HEK293 (cell line): ENCODE measurements around the gene BMP10.

Source experiments
- CTCF ChIA-PET: fragments of 350-600 bp; formaldehyde crosslinking; extraction: SDS; loops from one replicate; lab custom pipeline; 2021; ENCODE audit warnings: antibody characterized with exemption; lab: Yijun Ruan, JAX
- POLR2A ChIA-PET: fragments of 300-600 bp; formaldehyde crosslinking; extraction: SDS; loops from one replicate; lab custom pipeline; 2020; ENCODE audit warnings: antibody characterized with exemption, inconsistent platforms; lab: Yijun Ruan, JAX
- H3K27ac ChIP-seq: fragments of 200-500 bp; sonication (Bioruptor generic); 2 replicates; pipeline ENCODE4 v1.5.1; 2014; ENCODE audit warnings: low read depth, low read length, control low read depth, inconsistent platforms; ENCODE audit errors: extremely low read depth
- H3K36me3 ChIP-seq, 2 experiments: fragments of 200-500 bp in 1 of 2; sonication (Bioruptor generic) in 1 of 2; 1 replicate in 1 of 2; 2 replicates in 1 of 2; pipeline ENCODE4 v1.5.1; 2014 to 2017; ENCODE audit warnings: inconsistent platforms in 2 of 2, low read length in 2 of 2; ENCODE audit not compliant: control insufficient read depth in 2 of 2, insufficient read depth in 1 of 2
- H3K4me1 ChIP-seq: fragments of 200-500 bp; sonication (Bioruptor generic); 2 replicates; pipeline ENCODE4 v1.5.1; 2014; ENCODE audit warnings: mild to moderate bottlenecking, low read length, inconsistent platforms; ENCODE audit not compliant: control insufficient read depth, insufficient read depth
- H3K4me3 ChIP-seq: 2 replicates; pipeline ENCODE4 v1.5.1; 2011; ENCODE audit warnings: low read depth, mild to moderate bottlenecking, control low read depth, low read length, moderate library complexity
- H3K9me3 ChIP-seq: fragments of 200-500 bp; sonication (Bioruptor generic); 2 replicates; pipeline ENCODE4 v1.5.1; 2014; ENCODE audit warnings: low read depth, low read length, inconsistent platforms; ENCODE audit not compliant: control insufficient read depth, insufficient read depth
- BCL11A ChIP-seq: fragments of 450-650 bp; formaldehyde crosslinking; IDR thresholded peaks from 2 replicates; pipeline ENCODE4 v1.5.1; 2016; ENCODE audit warnings: low read depth, missing biosample characterization, missing genetic modification characterization
- BCL11B ChIP-seq: fragments of 450-650 bp; formaldehyde crosslinking; IDR thresholded peaks from 2 replicates; pipeline ENCODE4 v1.5.1; 2016; ENCODE audit warnings: low read depth, missing biosample characterization, missing genetic modification characterization
- CTCF ChIP-seq: fragments of 450-650 bp; formaldehyde crosslinking; IDR thresholded peaks from 2 replicates; pipeline ENCODE4 v1.5.1; 2016; ENCODE audit warnings: missing biosample characterization, missing genetic modification characterization
- ZBTB10 ChIP-seq: fragments of 450-650 bp; formaldehyde crosslinking; IDR thresholded peaks from 2 replicates; pipeline ENCODE4 v1.5.1; 2016; ENCODE audit warnings: missing biosample characterization, missing genetic modification characterization
- ZBTB20 ChIP-seq: fragments of 450-650 bp; formaldehyde crosslinking; IDR thresholded peaks from 2 replicates; pipeline ENCODE4 v1.5.1; 2016; ENCODE audit warnings: missing biosample characterization, missing genetic modification characterization
- ZFP37 ChIP-seq: fragments of 450-650 bp; formaldehyde crosslinking; IDR thresholded peaks from 2 replicates; pipeline ENCODE4 v1.5.1; 2016; ENCODE audit warnings: missing biosample characterization, missing genetic modification characterization
- ZNF146 ChIP-seq: fragments of 450-650 bp; formaldehyde crosslinking; IDR thresholded peaks from 2 replicates; pipeline ENCODE4 v1.5.1; 2016; ENCODE audit warnings: missing biosample characterization, missing genetic modification characterization
- ZNF155 ChIP-seq: fragments of 450-650 bp; formaldehyde crosslinking; IDR thresholded peaks from 2 replicates; pipeline ENCODE4 v1.5.1; 2016; ENCODE audit warnings: missing biosample characterization, missing genetic modification characterization
- ZNF239 ChIP-seq: fragments of 450-650 bp; formaldehyde crosslinking; IDR thresholded peaks from 2 replicates; pipeline ENCODE4 v1.5.1; 2016; ENCODE audit warnings: missing biosample characterization, missing genetic modification characterization
- ZNF292 ChIP-seq: fragments of 450-650 bp; formaldehyde crosslinking; IDR thresholded peaks from 2 replicates; pipeline ENCODE4 v1.5.1; 2016; ENCODE audit warnings: low read depth, missing biosample characterization, missing genetic modification characterization, borderline replicate concordance
- ZNF350 ChIP-seq: fragments of 450-650 bp; formaldehyde crosslinking; IDR thresholded peaks from 2 replicates; pipeline ENCODE4 v1.5.0; 2017; ENCODE audit warnings: missing biosample characterization, mild to moderate bottlenecking, missing genetic modification characterization
- ZNF48 ChIP-seq: fragments of 450-650 bp; formaldehyde crosslinking; IDR thresholded peaks from 2 replicates; pipeline ENCODE4 v1.5.1; 2016; ENCODE audit warnings: missing biosample characterization, missing genetic modification characterization
- ZNF555 ChIP-seq: fragments of 450-650 bp; formaldehyde crosslinking; conservative IDR thresholded peaks from 2 replicates; pipeline ENCODE4 v1.5.1; 2017; ENCODE audit warnings: missing biosample characterization, mild to moderate bottlenecking, missing genetic modification characterization, inconsistent platforms
- ZNF639 ChIP-seq: fragments of 450-650 bp; formaldehyde crosslinking; IDR thresholded peaks from 2 replicates; pipeline ENCODE4 v1.5.1; 2016; ENCODE audit warnings: missing biosample characterization, missing genetic modification characterization
- ZNF658 ChIP-seq: fragments of 450-650 bp; formaldehyde crosslinking; IDR thresholded peaks from 2 replicates; pipeline ENCODE4; 2016; ENCODE audit warnings: missing biosample characterization, missing genetic modification characterization
- ZNF692 ChIP-seq: fragments of 450-650 bp; formaldehyde crosslinking; IDR thresholded peaks from 2 replicates; pipeline ENCODE4 v1.5.1; 2016; ENCODE audit warnings: missing biosample characterization, missing genetic modification characterization
- ZNF747 ChIP-seq: fragments of 450-650 bp; formaldehyde crosslinking; IDR thresholded peaks from 2 replicates; pipeline ENCODE4 v1.5.1; 2016; ENCODE audit warnings: missing biosample characterization, missing genetic modification characterization
- ZNF768 ChIP-seq: fragments of 450-650 bp; formaldehyde crosslinking; IDR thresholded peaks from 2 replicates; pipeline ENCODE4 v1.5.1; 2018; ENCODE audit warnings: missing biosample characterization, mild to moderate bottlenecking, missing genetic modification characterization
- ZNF791 ChIP-seq: fragments of 450-650 bp; formaldehyde crosslinking; IDR thresholded peaks from 2 replicates; pipeline ENCODE4 v1.5.1; 2016; ENCODE audit warnings: missing biosample characterization, missing genetic modification characterization
- ZNF830 ChIP-seq: fragments of 450-650 bp; IDR thresholded peaks from 2 replicates; pipeline ENCODE4 v1.5.0; 2018; ENCODE audit warnings: missing biosample characterization, missing genetic modification characterization, low read depth, mild to moderate bottlenecking, moderate library complexity
- ZNF843 ChIP-seq: fragments of 450-650 bp; formaldehyde crosslinking; IDR thresholded peaks from 2 replicates; pipeline ENCODE4 v1.5.1; 2016; ENCODE audit warnings: missing biosample characterization, missing genetic modification characterization

Gene BMP10

GRCh38 chr2:68907232-68907919, 36.2 kb upstream of the BMP10 start (continued):
- no peak for TF ChIP-seq ZNF768 (tag by site-specific recombination)
- no peak for TF ChIP-seq ZBTB10 (tag by site-specific recombination)

GRCh38 chr2:68906716-68907115, 35.5 kb upstream of the BMP10 start:
- POLR2A ChIA-PET: no interaction called here
- H3K27ac ChIP-seq: no peak overlapping the region

GRCh38 chr2:68905116-68905515, 33.9 kb upstream of the BMP10 start:
- no peak overlapping the region for H3K4me3 ChIP-seq
- H3K27ac ChIP-seq: no peak overlapping the region
- no peaks in the 10 kb centered on the region for H3K9me3 ChIP-seq
- ChIA-PET POLR2A (no interaction called here), CTCF (interaction anchor here (0.7 kb wide), 1 partner anchor 196 kb away, joined by 4 read pairs; no protein-coding TSS in a partner anchor)
- no peaks in the 10 kb centered on the region for H3K36me3 ChIP-seq
- H3K4me1 ChIP-seq: 0 out of 2 replicates have a peak, but pooled peaks cover 2% of the 10 kb centered on the region
- TF ChIP-seq ZNF155 (tag by site-specific recombination) (no peak), ZNF747 (tag by site-specific recombination) (no peak), ZNF555 (tag by site-specific recombination) (no peak), ZNF48 (tag by site-specific recombination) (no peak), BCL11B (tag by site-specific recombination) (no peak), ZNF146 (tag by site-specific recombination) (no peak), ZNF830 (tag by site-specific recombination) (no peak), ZNF791 (tag by site-specific recombination) (no peak), ZNF239 (tag by site-specific recombination) (no peak)

More at GRCh38 chr2:68906716-68907115, 35.5 kb upstream of the BMP10 start:
- 0 out of 2 replicates have a peak, but pooled peaks cover 2% of the 10 kb centered on the region for H3K4me1 ChIP-seq
- no peaks in the 10 kb centered on the region for H3K36me3 ChIP-seq
- CTCF ChIA-PET: interaction anchor here (0.7 to 3.1 kb wide), 10 partner anchors 12 to 443 kb away, joined by 3 to 34 read pairs (median 10); no protein-coding TSS in a partner anchor
- no peak overlapping the region for H3K4me3 ChIP-seq
- TF ChIP-seq CTCF (tag by site-specific recombination) (no peak), ZNF843 (tag by site-specific recombination) (no peak), ZNF692 (tag by site-specific recombination) (no peak), ZNF292 (no peak), ZNF639 (tag by site-specific recombination) (no peak), ZBTB20 (tag by site-specific recombination) (no peak), ZNF658 (tag by site-specific recombination) (no peak), BCL11A (tag by site-specific recombination) (no peak), ZFP37 (no peak), ZNF350 (no peak)
- H3K9me3 ChIP-seq: no peaks in the 10 kb centered on the region
